ENCODE results near the gene FATE1. TPM values are rescaled to one million over a fixed set of nuclear protein-coding genes. Genes with fewer than 3 reads are reported as not detected.

FATE1 gene
- total RNA-seq, 1 experiment from 2014 or later, result not detected

- Histone ChIP-seq H3K79me2 (ENCODE audit: low read length) (no peaks in the 10 kb centered on the region), H4K20me1 (ENCODE audit: low read length) (no peaks in the 10 kb centered on the region), H2AFZ (ENCODE audit: low read length) (no peak overlapping the region), H3K4me3 (ENCODE audit: low read length) (no peak overlapping the region), H3K27ac (ENCODE audit: low read length) (no peak overlapping the region), H3K4me2 (ENCODE audit: low read length) (no peak overlapping the region), H3F3A (ENCODE audit: low read length, unreplicated experiment) (no peaks in the 10 kb centered on the region), H3K9ac (ENCODE audit: low read length) (no peak overlapping the region), H3K36me3 (ENCODE audit: low read depth, low read length) (no peaks in the 10 kb centered on the region), H3K9me2 (replicated peaks; ENCODE audit: low read length) (no peaks in the 10 kb centered on the region), H3K27me3 (ENCODE audit: low read length) (no peaks in the 10 kb centered on the region), H3K4me1 (ENCODE audit: insufficient read depth, low read length) (no peaks in the 10 kb centered on the region), H3K9me3 (ENCODE audit: low read length) (no peaks in the 10 kb centered on the region)
- intact Hi-C loops (cut with micrococcal nuclease), result no loop called here
- no TSS peak for BruUV-seq (replicated peaks)
- ATAC-seq (no peak), DNase-seq (no peak)
- CTCF ChIA-PET, result no interaction called here
- POLR2A ChIA-PET (ENCODE audit: unreplicated experiment), result no interaction called here
- TF ChIP-seq EZH2 (IDR thresholded peaks at IDR 0.05; ENCODE audit: low read length, unreplicated experiment) (no peak), EZH2phosphoT487 (IDR thresholded peaks at IDR 0.05; ENCODE audit: borderline replicate concordance, low read length) (no peak)
- TF ChIP-seq, protein P1, sequence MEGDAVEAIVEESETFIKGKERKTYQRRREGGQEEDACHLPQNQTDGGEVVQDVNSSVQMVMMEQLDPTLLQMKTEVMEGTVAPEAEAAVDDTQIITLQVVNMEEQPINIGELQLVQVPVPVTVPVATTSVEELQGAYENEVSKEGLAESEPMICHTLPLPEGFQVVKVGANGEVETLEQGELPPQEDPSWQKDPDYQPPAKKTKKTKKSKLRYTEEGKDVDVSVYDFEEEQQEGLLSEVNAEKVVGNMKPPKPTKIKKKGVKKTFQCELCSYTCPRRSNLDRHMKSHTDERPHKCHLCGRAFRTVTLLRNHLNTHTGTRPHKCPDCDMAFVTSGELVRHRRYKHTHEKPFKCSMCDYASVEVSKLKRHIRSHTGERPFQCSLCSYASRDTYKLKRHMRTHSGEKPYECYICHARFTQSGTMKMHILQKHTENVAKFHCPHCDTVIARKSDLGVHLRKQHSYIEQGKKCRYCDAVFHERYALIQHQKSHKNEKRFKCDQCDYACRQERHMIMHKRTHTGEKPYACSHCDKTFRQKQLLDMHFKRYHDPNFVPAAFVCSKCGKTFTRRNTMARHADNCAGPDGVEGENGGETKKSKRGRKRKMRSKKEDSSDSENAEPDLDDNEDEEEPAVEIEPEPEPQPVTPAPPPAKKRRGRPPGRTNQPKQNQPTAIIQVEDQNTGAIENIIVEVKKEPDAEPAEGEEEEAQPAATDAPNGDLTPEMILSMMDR (conservative IDR thresholded peaks at IDR 0.05; ENCODE audit: low read depth, low read length), result no peak
Measured at GRCh38 chrX:151697522-151697921, 18.3 kb upstream of the FATE1 start.

DNA sequence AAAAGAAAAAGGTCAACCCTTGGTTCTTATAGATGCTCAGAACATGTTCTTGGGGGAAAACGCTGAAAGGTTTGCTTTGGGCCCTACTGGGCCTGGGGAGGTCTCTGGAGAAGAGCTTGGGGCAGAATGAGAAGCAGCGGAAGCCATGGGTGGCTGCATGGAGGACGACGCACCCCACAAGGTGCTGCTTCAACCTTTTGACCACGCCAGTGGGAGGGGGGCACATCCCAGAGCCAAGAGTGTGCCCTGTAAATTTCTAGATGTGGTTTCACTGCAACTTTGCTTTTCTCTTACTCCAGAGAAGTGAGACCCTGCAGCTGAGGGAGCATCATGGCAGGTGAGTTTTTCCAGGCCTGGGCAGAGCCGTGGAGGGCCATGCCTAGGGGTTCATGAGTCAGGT lies 17.4 kb upstream of the FATE1 start:
- CTCF ChIA-PET, result no interaction called here
- H3K9me2 ChIP-seq (replicated peaks; ENCODE audit: low read length), result no peaks in the 10 kb centered on the region
- intact Hi-C loops (cut with micrococcal nuclease), result no loop called here
- DNase-seq, result no peak
- H3K4me1 ChIP-seq (ENCODE audit: insufficient read depth, low read length), result no peaks in the 10 kb centered on the region
- H3K79me2 ChIP-seq (ENCODE audit: low read length), result no peaks in the 10 kb centered on the region
- BruUV-seq (replicated peaks), result no TSS peak
- no peak for ATAC-seq
- no peaks in the 10 kb centered on the region for H3K36me3 ChIP-seq (ENCODE audit: low read depth, low read length)
- H3K4me3 ChIP-seq (ENCODE audit: low read length), result no peak overlapping the region
- TF ChIP-seq EZH2phosphoT487 (IDR thresholded peaks at IDR 0.05; ENCODE audit: borderline replicate concordance, low read length), result no peak
- no peak for TF ChIP-seq EZH2 (IDR thresholded peaks at IDR 0.05; ENCODE audit: low read length, unreplicated experiment)
- TF ChIP-seq, protein P1 (conservative IDR thresholded peaks at IDR 0.05; ENCODE audit: low read depth, low read length), result no peak
- H3K4me2 ChIP-seq (ENCODE audit: low read length), result no peak overlapping the region
- H3K27me3 ChIP-seq (ENCODE audit: low read length), result no peaks in the 10 kb centered on the region
- POLR2A ChIA-PET (ENCODE audit: unreplicated experiment), result no interaction called here
- no peaks in the 10 kb centered on the region for H3K9me3 ChIP-seq (ENCODE audit: low read length)
- no peak overlapping the region for H2AFZ ChIP-seq (ENCODE audit: low read length)
- H3K27ac ChIP-seq (ENCODE audit: low read length), result no peak overlapping the region
- H4K20me1 ChIP-seq (ENCODE audit: low read length), result no peaks in the 10 kb centered on the region
- H3F3A ChIP-seq (ENCODE audit: low read length, unreplicated experiment), result no peaks in the 10 kb centered on the region
- no peak overlapping the region for H3K9ac ChIP-seq (ENCODE audit: low read length)

- Histone ChIP-seq H3K36me3 (ENCODE audit: low read depth, low read length) (no peaks in the 10 kb centered on the region), H3K4me1 (ENCODE audit: insufficient read depth, low read length) (no peaks in the 10 kb centered on the region), H3K9me2 (replicated peaks; ENCODE audit: low read length) (no peaks in the 10 kb centered on the region), H3K9ac (ENCODE audit: low read length) (no peak overlapping the region), H3K4me3 (ENCODE audit: low read length) (no peak overlapping the region), H3K27ac (ENCODE audit: low read length) (no peak overlapping the region), H3K9me3 (ENCODE audit: low read length) (no peaks in the 10 kb centered on the region), H3K79me2 (ENCODE audit: low read length) (no peaks in the 10 kb centered on the region), H4K20me1 (ENCODE audit: low read length) (no peaks in the 10 kb centered on the region), H3K27me3 (ENCODE audit: low read length) (no peaks in the 10 kb centered on the region), H2AFZ (ENCODE audit: low read length) (no peak overlapping the region), H3K4me2 (ENCODE audit: low read length) (no peak overlapping the region), H3F3A (ENCODE audit: low read length, unreplicated experiment) (no peaks in the 10 kb centered on the region)
- ChIA-PET POLR2A (ENCODE audit: unreplicated experiment) (no interaction called here), CTCF (no interaction called here)
- BruUV-seq (replicated peaks), result no TSS peak
- intact Hi-C loops (cut with micrococcal nuclease), result no loop called here
- TF ChIP-seq, protein P1 (conservative IDR thresholded peaks at IDR 0.05; ENCODE audit: low read depth, low read length), result no peak
- TF ChIP-seq EZH2 (IDR thresholded peaks at IDR 0.05; ENCODE audit: low read length, unreplicated experiment) (no peak), EZH2phosphoT487 (IDR thresholded peaks at IDR 0.05; ENCODE audit: borderline replicate concordance, low read length) (no peak)
- ATAC-seq, result no peak
- DNase-seq, result no peak
Measured at GRCh38 chrX:151699746-151700145, 16.1 kb upstream of the FATE1 start.

Measured in PC-3 (cell line).